HCT116 (cell line): ENCODE data around the gene FGF3. TPM values are rescaled to one million over a fixed set of nuclear protein-coding genes. Genes with fewer than 3 reads are reported as not detected.

Experiments
- ATAC-seq: fragments of 200-7000 bp; cut with Tn5 transposase; 2 replicates; pipeline ENCODE4 v1.9.1; 2020; ENCODE audit warnings: mild to moderate bottlenecking, moderate library complexity
- BruUV-seq: library from RNA; stranded (reverse); fragments of 400-500 nt; replicated peaks from 2 replicates; lab custom pipeline; 2021; lab: Mats Ljungman, UMichigan
- CTCF ChIA-PET: fragments of 300-600 bp; sonication (Branson Sonifier 250); formaldehyde crosslinking; loops from one replicate; lab custom pipeline; 2021; ENCODE audit warnings: antibody characterized with exemption; lab: Charles Lee
- POLR2A ChIA-PET: fragments of 300-600, 350-600 bp; sonication (Branson Sonifier 250); formaldehyde crosslinking; loops from one replicate; lab custom pipeline; 2021; ENCODE audit warnings: antibody characterized with exemption; lab: Charles Lee
- RAD21 ChIA-PET, 2 experiments: fragments of 300-600 bp; sonication (Branson Sonifier 250); formaldehyde crosslinking; loops; one replicate each; lab custom pipeline; 2023; ENCODE audit warnings: low total read pairs in 2 of 2; ENCODE audit not compliant: uncharacterized antibody in 2 of 2, unreplicated experiment in 2 of 2, low non-redundant PET in 1 of 2; lab: Charles Lee
- DNase-seq: peaks from one replicate; pipeline ENCODE4 v3.0.0-alpha.2; 2010; ENCODE audit warnings: low read depth, low spot score
- H2AFZ ChIP-seq: fragments of 200-600 bp; shearing (Covaris generic), sonication (generic); 2 replicates; pipeline ENCODE4 v1.6.1; 2017; ENCODE audit warnings: low read depth, mixed run types, mixed read lengths, antibody characterized with exemption, low read length; ENCODE audit not compliant: poor library complexity, severe bottlenecking
- H3K27ac ChIP-seq: 2 replicates; pipeline ENCODE4 v1.5.1; 2012; ENCODE audit warnings: low read depth, low read length
- H3K27me3 ChIP-seq: fragments of 200-600 bp; sonication (generic); 2 replicates; pipeline ENCODE4 v1.6.1; 2016; ENCODE audit warnings: mixed run types, low read length, mixed read lengths; ENCODE audit not compliant: insufficient read depth
- H3K36me3 ChIP-seq, 2 experiments: fragments of 200-500 bp in 1 of 2; fragments of 200-600 bp in 1 of 2; sonication (Bioruptor generic) in 1 of 2; sonication (generic) in 1 of 2; 2 replicates each; pipeline versions ENCODE4 v1.5.1 to v1.6.1; 2014 to 2016; ENCODE audit warnings: low read length in 2 of 2, inconsistent platforms in 1 of 2, mixed read lengths in 1 of 2, mixed run types in 1 of 2; ENCODE audit not compliant: insufficient read depth in 2 of 2, control insufficient read depth in 1 of 2
- H3K4me1 ChIP-seq, 2 experiments: fragments of 200-600 bp in 1 of 2; sonication (generic) in 1 of 2; 2 replicates each; pipeline versions ENCODE4 v1.5.1 to v1.6.1; 2012 to 2017; ENCODE audit warnings: low read length in 2 of 2, inconsistent platforms in 1 of 2, mild to moderate bottlenecking in 1 of 2, mixed read lengths in 1 of 2, mixed run types in 1 of 2, moderate library complexity in 1 of 2; ENCODE audit not compliant: insufficient read depth in 2 of 2, control insufficient read depth in 1 of 2
- H3K4me2 ChIP-seq: fragments of 200-600 bp; sonication (generic); 2 replicates; pipeline ENCODE4 v1.6.1; 2017; ENCODE audit warnings: mixed run types, low read length, mixed read lengths
- H3K4me3 ChIP-seq, 2 experiments: fragments of 200-600 bp in 1 of 2; sonication (generic) in 1 of 2; replicated peaks in 1 of 2; 2 replicates each; pipeline ENCODE4 v1.5.1; 2011 to 2016; ENCODE audit warnings: low read length in 2 of 2, control low read depth in 1 of 2, low read depth in 1 of 2, mild to moderate bottlenecking in 1 of 2, mixed read lengths in 1 of 2, mixed run types in 1 of 2
- H3K79me2 ChIP-seq: fragments of 200-600 bp; sonication (generic); 2 replicates; pipeline ENCODE4 v1.6.1; 2017; ENCODE audit warnings: mild to moderate bottlenecking, mixed run types, low read length, moderate library complexity, mixed read lengths; ENCODE audit not compliant: insufficient read depth
- H3K9ac ChIP-seq: fragments of 200-600 bp; sonication (generic); 2 replicates; pipeline ENCODE4 v1.6.1; 2016; ENCODE audit warnings: low read length, mixed read lengths
- H3K9me2 ChIP-seq: fragments of 200-600 bp; sonication (generic), shearing (Covaris generic); 2 replicates; pipeline ENCODE4 v1.6.1; 2017; ENCODE audit warnings: mixed run types, mild to moderate bottlenecking, moderate library complexity; ENCODE audit not compliant: insufficient read depth
- H3K9me3 ChIP-seq, 2 experiments: fragments of 200-500 bp in 1 of 2; fragments of 200-600 bp in 1 of 2; sonication (Bioruptor generic) in 1 of 2; sonication (generic) in 1 of 2; 2 replicates each; pipeline ENCODE4 v1.6.1; 2014 to 2017; ENCODE audit warnings: low read length in 2 of 2, mixed read lengths in 2 of 2, inconsistent platforms in 1 of 2, low read depth in 1 of 2, mild to moderate bottlenecking in 1 of 2, mixed run types in 1 of 2, moderate library complexity in 1 of 2; ENCODE audit not compliant: control insufficient read depth in 1 of 2, insufficient read depth in 1 of 2
- H4K20me1 ChIP-seq: fragments of 200-600 bp; sonication (generic), shearing (Covaris generic); 2 replicates; pipeline ENCODE4 v1.6.1; 2017; ENCODE audit warnings: mixed run types, mild to moderate bottlenecking, moderate library complexity; ENCODE audit not compliant: insufficient read depth
- CBX3 ChIP-seq: IDR thresholded peaks from 2 replicates; pipeline ENCODE4 v1.6.1; 2012; ENCODE audit warnings: low read depth
- CEBPB ChIP-seq: IDR thresholded peaks from 2 replicates; pipeline ENCODE4 v1.6.1; 2012; ENCODE audit warnings: low read depth
- EZH2phosphoT487 ChIP-seq: fragments of 200-600 bp; IDR thresholded peaks from 2 replicates; pipeline ENCODE4 v1.6.1; 2018; ENCODE audit warnings: antibody characterized with exemption, borderline replicate concordance
- RAD21 ChIP-seq: IDR thresholded peaks from 2 replicates; pipeline ENCODE4 v1.6.1; 2012; ENCODE audit warnings: low read depth, mild to moderate bottlenecking
- SIN3A ChIP-seq: IDR thresholded peaks from 2 replicates; pipeline ENCODE4 v1.6.1; 2012; ENCODE audit warnings: low read depth
- intact Hi-C: fragments of 100-400 bp; cut with micrococcal nuclease; formaldehyde crosslinking; loops from 2 replicates; pipeline ENCODE4 v1.10.0; 2022
- total RNA-seq: library from RNA; stranded (reverse); gene quantifications from one replicate; pipeline ENCODE4 v1.2.1, GENCODE V29; 2021; ENCODE audit not compliant: unreplicated experiment
- TF ChIP-seq, protein P1 (sequence below), 3 experiments: fragments of 200-600 bp in 1 of 3; sonication (generic) in 1 of 3; IDR thresholded peaks in 2 of 3; conservative IDR thresholded peaks in 1 of 3; 2 replicates each; pipeline ENCODE4 v1.5.1; 2012 to 2017; ENCODE audit warnings: low read depth in 2 of 3, low read length in 2 of 3, antibody characterized with exemption in 1 of 3, borderline replicate concordance in 1 of 3, control low read depth in 1 of 3, mild to moderate bottlenecking in 1 of 3, mixed read lengths in 1 of 3, mixed run types in 1 of 3, moderate library complexity in 1 of 3; ENCODE audit not compliant: insufficient read depth in 1 of 3
- TF ChIP-seq, protein P2 (sequence below): IDR thresholded peaks from 2 replicates; pipeline ENCODE4 v1.6.1; 2012

Gene FGF3
- total RNA-seq, 1 experiment from 2014 or later, result not detected

DNA sequence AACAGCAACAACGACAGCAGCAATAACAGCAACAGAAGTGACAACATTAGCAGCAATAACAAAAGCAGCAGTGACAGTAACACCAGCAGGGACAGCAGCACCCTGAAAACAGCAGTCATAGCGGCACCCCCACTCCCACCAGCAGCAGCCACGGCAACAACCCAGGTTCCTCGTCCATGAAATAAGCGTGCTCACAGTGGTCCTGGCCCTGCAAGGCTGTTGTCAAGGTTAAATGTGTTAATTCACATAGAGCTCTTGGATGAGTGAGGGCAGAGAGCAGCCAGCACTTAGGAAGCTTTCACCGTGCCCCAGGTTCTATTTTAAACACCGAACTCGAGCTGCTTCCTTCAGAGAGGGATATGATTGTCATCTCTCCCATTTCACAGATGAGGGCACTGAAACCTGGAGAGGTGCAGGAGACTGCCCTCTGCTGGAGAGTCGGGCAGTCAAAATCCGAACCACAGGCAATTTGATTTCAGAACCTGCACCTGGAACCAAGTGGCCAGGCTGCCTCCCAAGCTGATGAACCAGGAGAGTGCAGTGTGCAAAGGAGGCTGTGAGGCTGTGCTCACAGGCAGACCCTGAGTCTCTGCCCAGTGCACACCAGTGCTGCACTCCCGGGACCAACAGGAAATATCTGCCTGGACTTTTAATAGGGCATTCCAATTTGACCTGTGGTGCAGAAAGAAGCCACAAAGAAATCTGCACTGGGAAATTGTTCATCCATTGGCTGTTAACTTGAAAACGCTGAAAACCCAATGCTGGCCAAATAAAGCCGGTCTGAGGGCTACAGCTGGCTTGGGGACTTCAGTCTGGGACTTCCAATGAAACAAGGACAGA, 22.9 kb upstream of the FGF3 start:
- intact Hi-C loops, result loop anchor here (2.0 kb wide), 1 partner anchor 155 kb away; no protein-coding TSS in a partner anchor
- ATAC-seq (peak; percentile 28), DNase-seq (peak; percentile 49)
- no peak overlapping the region for H3K4me3 ChIP-seq
- H3K9me3 ChIP-seq, result no peaks in the 10 kb centered on the region
- no peak overlapping the region for H2AFZ ChIP-seq
- H3K27me3 ChIP-seq, result no peaks in the 10 kb centered on the region
- no peaks in the 10 kb centered on the region for H3K79me2 ChIP-seq
- H4K20me1 ChIP-seq, result no peaks in the 10 kb centered on the region
- H3K36me3 ChIP-seq, result no peaks in the 10 kb centered on the region
- no peak overlapping the region for H3K27ac ChIP-seq
- peaks cover 28 to 32% of the 10 kb centered on the region in 2 experiments for H3K4me1 ChIP-seq
- BruUV-seq, result no TSS peak
- no peak overlapping the region for H3K9ac ChIP-seq
- ChIA-PET POLR2A (no interaction called here), CTCF (interaction anchor here (1.2 to 1.4 kb wide), 3 partner anchors 42 to 137 kb away, joined by 3 to 4 read pairs (median 4); no protein-coding TSS in a partner anchor), RAD21 (no interaction called here)
- TF ChIP-seq RAD21 (peak; percentile 70), EZH2phosphoT487 (no peak), CEBPB (no peak), CBX3 (peak; percentile 56; the same call in 1 of the 2 replicates), SIN3A (no peak)
- TF ChIP-seq, protein P1, sequence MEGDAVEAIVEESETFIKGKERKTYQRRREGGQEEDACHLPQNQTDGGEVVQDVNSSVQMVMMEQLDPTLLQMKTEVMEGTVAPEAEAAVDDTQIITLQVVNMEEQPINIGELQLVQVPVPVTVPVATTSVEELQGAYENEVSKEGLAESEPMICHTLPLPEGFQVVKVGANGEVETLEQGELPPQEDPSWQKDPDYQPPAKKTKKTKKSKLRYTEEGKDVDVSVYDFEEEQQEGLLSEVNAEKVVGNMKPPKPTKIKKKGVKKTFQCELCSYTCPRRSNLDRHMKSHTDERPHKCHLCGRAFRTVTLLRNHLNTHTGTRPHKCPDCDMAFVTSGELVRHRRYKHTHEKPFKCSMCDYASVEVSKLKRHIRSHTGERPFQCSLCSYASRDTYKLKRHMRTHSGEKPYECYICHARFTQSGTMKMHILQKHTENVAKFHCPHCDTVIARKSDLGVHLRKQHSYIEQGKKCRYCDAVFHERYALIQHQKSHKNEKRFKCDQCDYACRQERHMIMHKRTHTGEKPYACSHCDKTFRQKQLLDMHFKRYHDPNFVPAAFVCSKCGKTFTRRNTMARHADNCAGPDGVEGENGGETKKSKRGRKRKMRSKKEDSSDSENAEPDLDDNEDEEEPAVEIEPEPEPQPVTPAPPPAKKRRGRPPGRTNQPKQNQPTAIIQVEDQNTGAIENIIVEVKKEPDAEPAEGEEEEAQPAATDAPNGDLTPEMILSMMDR (IDR thresholded peaks at IDR 0.05 in 2 of 3, conservative IDR thresholded peaks at IDR 0.05 in 1 of 3; ENCODE audit: borderline replicate concordance in 1 of 3, insufficient read depth in 1 of 3, low read depth in 2 of 3, low read length in 2 of 3), result peak; percentile 74 to 82 (median 79); a peak in 5 of 6 replicates
- TF ChIP-seq, protein P2, sequence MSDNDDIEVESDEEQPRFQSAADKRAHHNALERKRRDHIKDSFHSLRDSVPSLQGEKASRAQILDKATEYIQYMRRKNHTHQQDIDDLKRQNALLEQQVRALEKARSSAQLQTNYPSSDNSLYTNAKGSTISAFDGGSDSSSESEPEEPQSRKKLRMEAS, result no peak; the same call in 1 of the 2 replicates
- H3K9me2 ChIP-seq, result no peaks in the 10 kb centered on the region
- no peak overlapping the region for H3K4me2 ChIP-seq
